Stimulated activated CD4-positive, alpha-beta T cell treated with anti-CD3 and anti-CD28 coated beads, TNF-alpha, amount 100 ng/mL, for 24 hours (primary cell): ENCODE measurements around the gene SLC25A41.
"Not testable (repeated sequence)": the region's sequence is repeated elsewhere in the genome, so short reads cannot be mapped to it uniquely, and the experiment has no call there.

Experiments
- DNase-seq, 3 experiments: peaks; one replicate each; pipeline ENCODE4 v3.0.0-alpha.2; 2020; ENCODE audit warnings: low read depth in 3 of 3

SLC25A41 gene

DNA sequence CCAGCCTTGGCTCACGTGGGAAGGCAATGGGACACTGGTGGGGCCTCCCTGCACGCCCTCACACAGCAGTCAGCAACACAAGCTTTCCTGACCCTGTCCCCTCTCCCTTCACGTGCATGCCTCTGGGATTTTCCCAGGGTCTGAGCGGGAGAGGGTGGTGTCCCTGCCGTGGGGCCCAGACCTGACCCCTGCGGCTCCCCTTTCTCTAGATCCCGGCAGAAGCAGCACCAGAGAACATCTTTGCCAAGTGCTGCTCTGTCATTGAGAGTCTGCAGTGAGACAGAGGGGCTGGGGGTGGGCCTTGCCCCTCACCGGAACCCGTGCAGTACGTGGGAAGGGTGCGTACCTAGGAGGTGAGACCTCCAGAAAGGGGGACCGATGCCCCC, 21.5 kb downstream of the SLC25A41 start:
- no peak for DNase-seq

DNA sequence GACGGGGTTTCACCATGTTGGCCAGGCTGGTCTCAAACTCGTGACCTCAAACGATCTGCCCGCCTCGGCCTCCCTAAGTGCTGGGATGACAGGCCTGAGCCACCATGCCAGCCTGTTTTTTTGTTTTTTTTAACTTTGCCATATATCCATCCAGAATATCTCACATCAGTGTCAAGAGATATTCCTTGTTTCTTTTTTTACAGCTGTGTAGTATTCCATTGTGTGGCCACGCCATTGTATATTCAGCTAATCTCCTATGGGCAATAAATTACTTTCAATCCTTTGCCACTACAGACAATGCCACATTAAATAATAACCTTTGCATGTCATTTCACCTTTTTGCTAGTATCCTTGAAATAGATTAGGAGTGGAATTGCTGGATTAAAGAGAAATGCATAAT, 24.2 kb downstream of the SLC25A41 start:
- DNase-seq, result no peak

- DNase-seq, result no peak
These were observed 27.2 kb downstream of the SLC25A41 start for GRCh38 chr19:6406401-6406800.

GRCh38 chr19:6402837-6403608, 30.5 kb downstream of the SLC25A41 start:
- no peak for DNase-seq

GRCh38 chr19:6402058-6402457, 31.5 kb downstream of the SLC25A41 start:
- DNase-seq, result no peak

- not testable (repeated sequence) for DNase-seq
These were observed 33.3 kb downstream of the SLC25A41 start for GRCh38 chr19:6400062-6400944.

DNA sequence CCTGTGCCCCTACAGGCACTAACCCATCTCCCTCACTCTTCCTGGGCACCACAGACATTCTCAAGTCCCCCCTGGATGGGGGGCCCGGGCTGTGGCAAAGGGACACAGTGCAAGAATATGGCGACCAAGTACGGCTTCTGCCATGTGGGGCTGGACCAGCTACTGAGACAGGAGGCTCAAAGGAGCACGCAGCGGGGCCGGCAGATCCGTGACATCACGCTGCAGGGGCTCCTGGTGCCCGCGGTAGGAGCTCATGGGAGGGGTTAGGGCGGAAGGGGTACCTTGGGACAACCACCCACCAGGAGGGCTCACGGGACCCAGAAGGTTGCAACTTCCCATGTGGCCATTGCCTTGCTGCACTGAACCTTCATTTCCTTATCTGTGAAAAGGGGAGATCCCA, 37.3 kb downstream of the SLC25A41 start:
- no peak for DNase-seq

DNA sequence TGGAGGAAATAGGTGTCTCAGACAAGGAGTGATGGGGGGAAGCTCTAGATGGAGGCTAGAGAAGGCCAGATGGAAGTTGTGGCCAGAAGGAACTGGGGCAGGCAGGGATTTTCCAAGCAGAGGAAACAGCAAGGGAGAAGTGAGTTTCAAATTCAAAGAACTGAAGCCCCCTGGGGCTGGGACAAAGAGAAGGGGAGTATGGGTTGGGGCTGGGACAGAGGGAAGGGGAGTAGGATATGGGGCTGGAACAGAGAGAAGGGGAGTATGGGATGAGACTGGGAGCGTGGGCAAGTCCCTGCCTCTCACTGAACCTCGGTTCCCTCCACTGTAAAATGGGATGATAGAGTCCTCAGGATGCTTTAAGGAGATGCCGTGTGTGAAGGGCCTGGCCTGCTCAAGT, 38.7 kb downstream of the SLC25A41 start:
- no peak for DNase-seq

- DNase-seq, result peak in 1 of 3 experiments; percentile 77
These were observed 39.6 kb downstream of the SLC25A41 start for GRCh38 chr19:6393983-6394412.

DNA sequence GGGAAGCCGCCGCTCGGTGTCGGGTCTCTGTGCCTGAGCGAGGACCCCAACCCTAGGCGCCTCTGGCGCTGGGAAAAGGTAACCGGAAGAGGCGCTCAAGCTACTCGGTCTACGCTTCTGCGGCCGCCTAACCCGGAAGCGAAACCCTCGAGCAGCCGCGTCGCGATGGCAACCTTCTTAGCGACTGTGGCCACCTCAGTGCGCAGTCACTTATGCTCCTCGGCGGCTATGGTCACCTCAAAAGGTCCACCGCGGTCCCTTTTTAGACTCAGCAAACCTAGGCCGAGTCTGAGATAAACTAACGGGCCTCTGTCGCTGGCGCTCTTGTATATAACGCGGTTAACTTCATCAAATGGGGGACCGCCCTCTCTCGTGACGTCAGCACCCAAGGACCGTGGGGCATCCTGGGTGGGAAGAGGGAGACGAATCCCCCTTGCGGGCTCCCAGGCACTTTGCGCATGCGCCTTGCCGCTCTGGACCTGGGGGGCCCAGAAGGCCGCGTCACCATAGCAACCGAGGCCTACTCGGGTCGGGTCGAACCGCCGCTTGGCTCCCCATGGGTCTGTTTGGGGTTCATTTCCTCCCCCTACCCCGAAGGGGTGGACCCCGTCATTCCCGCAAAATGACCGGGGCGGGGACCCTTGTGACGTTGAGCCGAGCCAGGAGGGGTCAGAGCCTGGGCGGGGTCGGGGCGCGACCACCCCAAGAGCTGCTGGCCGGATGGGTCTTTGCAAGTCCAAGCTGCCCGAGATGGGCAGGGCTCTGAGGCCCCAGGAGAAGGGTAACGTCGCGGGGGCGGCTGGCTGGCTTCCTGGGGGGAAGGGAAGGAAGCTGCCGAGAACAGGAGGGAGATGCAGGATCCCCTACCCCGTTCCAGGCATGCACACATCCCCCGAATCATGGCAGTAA, 40.2 kb downstream of the SLC25A41 start, which contains the start of gene GTF2F1:
Gene GTF2F1, minus strand, starts transcription at position 91 of the 909 bp plus-strand sequence. CDS start 169 bp downstream, outside the sequence.
- peak; percentile 88 to 91 (median 90) for DNase-seq

DNA sequence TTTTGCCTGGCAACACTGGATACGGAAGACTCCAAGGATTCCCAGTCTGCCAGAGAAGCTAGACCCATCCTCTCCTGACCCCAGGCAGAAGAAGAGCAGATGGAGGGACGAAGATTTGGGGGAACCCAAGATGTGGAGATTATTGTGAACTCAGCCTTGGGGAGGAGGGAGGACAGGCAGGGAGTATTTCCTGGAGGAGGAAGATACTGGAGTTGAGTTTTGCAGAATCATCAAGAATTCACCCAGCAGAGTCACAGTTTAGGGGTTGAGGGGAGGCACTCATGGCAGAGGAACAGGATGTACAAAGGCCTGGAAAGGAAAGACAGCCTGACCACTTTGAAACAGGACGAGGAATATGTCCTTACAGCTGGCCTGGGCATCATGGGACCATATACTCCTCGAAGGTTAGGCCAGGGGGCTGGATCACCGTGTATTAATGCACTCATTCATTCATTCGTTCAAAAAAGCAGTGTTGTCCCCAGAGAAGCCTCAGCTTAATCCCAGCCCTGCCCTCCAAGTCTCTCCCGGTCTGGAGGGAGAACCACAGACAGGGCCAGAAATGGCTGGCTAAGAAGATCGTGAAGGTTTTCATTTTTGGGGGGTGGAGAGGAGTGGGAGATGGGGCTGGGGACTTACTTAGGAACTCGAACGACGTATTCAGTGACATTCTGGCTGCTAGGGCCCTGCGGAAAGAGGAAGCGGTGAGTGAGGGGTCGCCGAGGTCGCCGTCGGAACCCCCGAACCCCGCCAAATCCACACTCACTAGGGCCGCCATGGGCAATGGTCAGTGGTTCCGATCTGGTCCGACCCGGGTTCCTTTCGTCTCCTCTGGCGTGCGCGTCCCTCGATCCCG, 41.1 kb downstream of the SLC25A41 start:
- DNase-seq, result no peak

GRCh38 chr19:6387372-6387771, 46.2 kb downstream of the SLC25A41 start:
- DNase-seq, result no peak

DNA sequence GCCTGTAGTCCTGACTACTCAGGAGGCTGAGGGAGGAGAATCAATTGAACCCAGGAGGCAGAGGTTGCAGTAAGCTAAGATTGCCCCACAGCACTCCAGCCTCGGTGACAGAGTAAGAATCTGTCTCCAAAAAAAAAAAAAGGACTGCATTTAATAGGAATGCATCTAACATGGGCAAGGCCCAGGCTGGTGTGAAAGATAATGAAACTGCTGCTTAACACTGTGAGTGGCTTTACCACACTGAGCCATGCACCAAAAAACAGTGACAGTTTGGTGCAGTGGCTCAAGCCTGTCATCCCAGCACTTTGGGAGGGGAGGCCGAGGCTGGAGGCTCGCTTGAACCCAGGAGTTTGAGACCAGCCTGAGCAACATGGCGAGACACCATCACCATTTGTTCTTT, 49.2 kb downstream of the SLC25A41 start:
- no peak for DNase-seq

DNA sequence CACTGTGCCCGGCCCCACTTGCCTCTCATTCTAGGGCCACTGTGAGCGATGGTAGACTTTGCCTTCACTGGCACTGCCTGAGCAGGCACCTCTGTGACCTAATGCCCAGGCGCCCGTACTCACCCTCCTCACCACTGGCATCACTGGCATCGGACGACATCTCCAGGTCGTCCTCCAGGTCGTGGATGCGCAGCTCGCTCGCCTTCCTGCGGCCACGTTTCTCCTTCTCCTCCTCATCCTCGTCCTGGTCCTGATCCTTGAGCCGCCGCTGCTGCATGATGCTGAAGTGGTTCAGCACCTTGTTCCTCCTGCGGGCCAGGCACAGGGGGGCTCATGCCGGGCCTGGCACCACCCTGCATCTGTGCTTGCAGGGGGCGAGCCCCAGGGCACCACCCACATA, 50.4 kb downstream of the SLC25A41 start:
- DNase-seq, result no peak

DNA sequence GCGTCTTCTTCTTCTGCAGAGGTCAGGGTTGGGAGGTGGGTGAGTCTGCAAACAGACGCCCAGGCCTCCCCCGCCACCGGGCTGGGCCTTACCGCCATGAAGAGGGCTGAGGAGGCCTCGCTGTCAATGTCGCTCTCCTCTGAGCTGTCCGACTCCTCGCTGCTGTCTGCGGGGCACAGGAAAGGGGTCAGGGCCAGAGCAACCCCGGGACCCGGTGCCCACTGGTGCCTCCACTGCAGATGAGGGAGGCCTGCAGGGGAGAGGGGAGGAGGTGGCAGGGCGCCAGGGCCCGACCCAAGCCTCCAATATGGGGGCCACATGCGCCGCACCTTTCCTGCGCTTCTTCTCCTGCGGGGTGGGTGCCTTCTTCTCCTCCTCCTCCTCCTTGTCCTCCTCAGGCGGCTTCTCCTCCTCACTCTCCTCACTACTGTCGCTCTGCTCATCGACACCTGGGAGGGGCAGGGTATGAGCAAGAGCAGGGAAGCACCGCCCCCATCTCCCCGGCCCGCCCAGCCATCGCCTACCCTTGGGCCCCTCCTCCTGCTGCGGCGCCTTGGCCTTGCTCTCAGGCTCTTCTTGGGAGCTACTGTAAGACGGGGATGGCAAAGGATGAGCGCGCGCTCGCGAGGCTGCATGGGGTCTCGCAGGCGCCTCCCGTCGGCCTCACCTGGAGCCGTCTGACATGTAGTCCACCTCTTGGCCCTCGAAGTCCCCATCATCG, 52.4 kb downstream of the SLC25A41 start:
- DNase-seq, result no peak

DNA sequence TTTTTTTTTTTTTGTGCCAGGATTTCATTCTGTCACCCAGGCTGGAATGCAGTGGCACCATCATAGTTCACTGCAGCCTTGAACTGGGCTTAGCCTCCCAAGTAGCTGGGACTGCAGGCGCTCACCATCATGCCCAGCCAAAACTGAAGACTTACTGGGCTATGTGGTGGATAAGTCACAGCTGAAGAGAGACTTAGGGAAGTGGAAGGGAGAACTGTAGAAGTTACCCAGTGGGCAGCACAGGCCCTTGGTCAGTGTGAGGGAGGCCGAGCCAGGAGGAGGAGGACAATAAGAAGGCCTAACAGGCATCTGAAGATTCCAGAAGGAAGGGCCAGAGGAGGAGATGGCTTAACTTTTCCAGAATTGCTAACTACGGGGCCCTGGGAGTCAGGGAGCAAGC, 53.8 kb downstream of the SLC25A41 start:
- no peak for DNase-seq

DNA sequence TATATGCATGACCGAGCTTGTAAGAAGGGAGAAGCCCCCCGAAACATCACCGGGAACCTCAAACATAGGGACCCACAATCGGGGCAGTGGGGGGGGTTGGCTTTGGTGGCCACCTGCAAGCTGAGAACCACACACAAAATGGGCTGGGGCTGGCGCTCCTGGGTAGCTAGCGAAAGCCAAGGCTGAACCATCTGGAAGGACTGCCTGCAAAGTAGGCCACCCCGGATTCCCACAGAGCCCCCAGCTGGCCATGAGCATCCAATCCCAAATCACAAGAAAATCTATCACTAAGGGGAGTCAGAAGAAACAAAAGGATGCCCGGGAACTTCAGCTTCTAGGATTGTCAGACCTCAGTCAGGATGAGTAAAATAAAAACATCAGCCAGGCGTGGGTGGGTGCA, 55.1 kb downstream of the SLC25A41 start:
- no peak for DNase-seq

DNA sequence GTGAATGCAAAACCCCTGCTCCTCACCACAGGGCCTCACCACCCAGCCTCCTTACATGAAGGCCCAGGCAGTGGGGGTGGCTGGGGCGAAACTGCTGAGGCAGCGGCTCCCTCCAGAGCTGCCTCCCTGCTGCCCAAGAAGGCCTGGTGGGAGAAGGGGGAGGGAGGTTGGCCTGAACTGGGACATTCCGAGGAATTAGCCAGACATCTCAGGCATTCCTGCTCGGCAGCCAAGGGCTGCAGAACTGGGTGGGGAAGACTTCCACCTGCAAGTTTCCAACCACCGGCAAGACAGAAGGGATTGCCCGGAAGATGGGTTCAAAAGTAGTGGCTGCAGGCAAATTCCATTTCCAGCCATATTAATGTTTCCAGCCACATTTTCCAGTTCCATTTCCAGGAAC, 55.5 kb downstream of the SLC25A41 start:
- no peak for DNase-seq

DNA sequence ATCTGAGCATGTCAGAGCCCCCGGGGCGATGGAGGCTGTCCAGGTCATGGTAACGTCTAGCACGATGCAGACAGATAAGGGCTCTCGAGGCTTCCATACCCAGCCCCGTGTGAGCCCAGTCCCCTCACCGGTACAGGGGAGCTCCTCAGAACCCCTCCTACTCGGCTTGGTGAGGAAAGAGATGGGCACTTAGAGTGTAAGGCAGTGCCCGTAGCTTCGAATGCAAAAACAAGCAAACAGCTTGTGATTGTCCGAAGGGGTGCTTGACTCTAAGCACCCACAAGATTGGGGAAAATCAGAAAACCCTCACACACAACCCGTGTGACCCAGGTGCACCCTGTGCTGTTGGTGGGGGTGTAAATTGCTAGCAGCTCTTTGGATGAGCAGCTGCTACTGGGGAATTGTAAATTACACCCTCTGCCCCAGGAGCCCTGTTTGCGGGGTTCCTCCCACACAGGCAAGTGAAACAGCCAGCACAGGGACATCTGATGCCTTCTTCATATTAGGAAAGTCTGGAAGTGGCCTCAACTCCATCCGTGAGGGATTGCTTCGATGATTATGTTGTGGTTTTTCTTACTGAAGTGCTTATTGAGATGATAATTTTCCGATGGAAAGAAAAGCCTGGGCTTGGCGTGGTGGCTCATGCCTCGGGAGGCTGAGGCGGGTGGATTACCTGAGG, 56.9 kb downstream of the SLC25A41 start:
- DNase-seq, result no peak
